BE2C (cell line): Measurements from ENCODE around the gene ADIPOQ.
"Not testable (repeated sequence)": the region's sequence is repeated elsewhere in the genome, so short reads cannot be mapped to it uniquely, and the experiment has no call there.

ENCODE experiments used
- DNase-seq: peaks from one replicate; pipeline ENCODE4 v3.0.0-alpha.2; 2020
- H3K27me3 ChIP-seq: fragments of 250-450 bp; sonication (Bioruptor Pico); 2 replicates; pipeline ENCODE4 v1.5.1; 2020; ENCODE audit warnings: mild to moderate bottlenecking
- H3K36me3 ChIP-seq: fragments of 250-450 bp; sonication (Bioruptor Pico); 2 replicates; pipeline ENCODE4 v1.5.1; 2020; ENCODE audit warnings: mild to moderate bottlenecking
- H3K4me1 ChIP-seq: fragments of 250-450 bp; sonication (Bioruptor Pico); 2 replicates; pipeline ENCODE4 v1.5.1; 2020
- H3K4me3 ChIP-seq: 2 replicates; pipeline ENCODE4 v1.5.1; 2011; ENCODE audit warnings: low read depth, low read length
- H3K9me3 ChIP-seq: fragments of 250-450 bp; sonication (Bioruptor Pico); 2 replicates; pipeline ENCODE4 v1.5.1; 2020
- CTCF ChIP-seq: IDR thresholded peaks from 2 replicates; pipeline ENCODE4 v1.5.1; 2012; ENCODE audit warnings: mild to moderate bottlenecking, low read depth, low read length

ADIPOQ gene

GRCh38 chr3:186879781-186880180 is 37.3 kb downstream of the ADIPOQ start:
- no peaks in the 10 kb centered on the region for H3K9me3 ChIP-seq
- H3K27me3 ChIP-seq = no peaks in the 10 kb centered on the region
- no peak for TF ChIP-seq CTCF
- H3K4me3 ChIP-seq = no peak overlapping the region
- H3K4me1 ChIP-seq = peaks cover 26% of the 10 kb centered on the region
- DNase-seq = no peak
- no peaks in the 10 kb centered on the region for H3K36me3 ChIP-seq

- peaks cover 26% of the 10 kb centered on the region for H3K4me1 ChIP-seq
- H3K4me3 ChIP-seq = no peak overlapping the region
- no peaks in the 10 kb centered on the region for H3K27me3 ChIP-seq
- H3K9me3 ChIP-seq = no peaks in the 10 kb centered on the region
- no peak for DNase-seq
- no peaks in the 10 kb centered on the region for H3K36me3 ChIP-seq
- TF ChIP-seq CTCF = no peak
Observed at GRCh38 chr3:186880406-186880805, 37.9 kb downstream of the ADIPOQ start.

GRCh38 chr3:186882150-186882524 is 39.6 kb downstream of the ADIPOQ start:
- H3K4me3 ChIP-seq = peak overlapping the region; percentile 6; the same call in 1 of the 2 replicates
- peaks cover 26% of the 10 kb centered on the region for H3K4me1 ChIP-seq
- DNase-seq = no peak
- no peaks in the 10 kb centered on the region for H3K36me3 ChIP-seq
- no peak for TF ChIP-seq CTCF
- H3K9me3 ChIP-seq = no peaks in the 10 kb centered on the region
- no peaks in the 10 kb centered on the region for H3K27me3 ChIP-seq

- peak; percentile 50 for DNase-seq
- no peak for TF ChIP-seq CTCF
- Histone ChIP-seq H3K27me3 (no peaks in the 10 kb centered on the region), H3K4me1 (peaks cover 26% of the 10 kb centered on the region), H3K4me3 (no peak overlapping the region), H3K9me3 (no peaks in the 10 kb centered on the region), H3K36me3 (no peaks in the 10 kb centered on the region)
Observed at GRCh38 chr3:186882881-186883685, 40.6 kb downstream of the ADIPOQ start.

GRCh38 chr3:186883686-186884058 is 41.2 kb downstream of the ADIPOQ start:
- no peak for DNase-seq
- H3K9me3 ChIP-seq = no peaks in the 10 kb centered on the region
- no peak for TF ChIP-seq CTCF
- no peaks in the 10 kb centered on the region for H3K36me3 ChIP-seq
- H3K27me3 ChIP-seq = no peaks in the 10 kb centered on the region
- peaks cover 29% of the 10 kb centered on the region for H3K4me1 ChIP-seq
- no peak overlapping the region for H3K4me3 ChIP-seq

- H3K27me3 ChIP-seq, H3K36me3 ChIP-seq, H3K4me3 ChIP-seq, DNase-seq, H3K9me3 ChIP-seq: not testable (repeated sequence)
- peaks cover 34% of the 10 kb centered on the region for H3K4me1 ChIP-seq
Observed at GRCh38 chr3:186884868-186885267, 42.4 kb downstream of the ADIPOQ start.
